Islet precursor cell (in vitro differentiated cells): ENCODE measurements around the gene LRP6.

Source experiments
- DNase-seq: peaks from one replicate; pipeline ENCODE4 v3.0.0-alpha.2; 2018

LRP6 gene

DNA sequence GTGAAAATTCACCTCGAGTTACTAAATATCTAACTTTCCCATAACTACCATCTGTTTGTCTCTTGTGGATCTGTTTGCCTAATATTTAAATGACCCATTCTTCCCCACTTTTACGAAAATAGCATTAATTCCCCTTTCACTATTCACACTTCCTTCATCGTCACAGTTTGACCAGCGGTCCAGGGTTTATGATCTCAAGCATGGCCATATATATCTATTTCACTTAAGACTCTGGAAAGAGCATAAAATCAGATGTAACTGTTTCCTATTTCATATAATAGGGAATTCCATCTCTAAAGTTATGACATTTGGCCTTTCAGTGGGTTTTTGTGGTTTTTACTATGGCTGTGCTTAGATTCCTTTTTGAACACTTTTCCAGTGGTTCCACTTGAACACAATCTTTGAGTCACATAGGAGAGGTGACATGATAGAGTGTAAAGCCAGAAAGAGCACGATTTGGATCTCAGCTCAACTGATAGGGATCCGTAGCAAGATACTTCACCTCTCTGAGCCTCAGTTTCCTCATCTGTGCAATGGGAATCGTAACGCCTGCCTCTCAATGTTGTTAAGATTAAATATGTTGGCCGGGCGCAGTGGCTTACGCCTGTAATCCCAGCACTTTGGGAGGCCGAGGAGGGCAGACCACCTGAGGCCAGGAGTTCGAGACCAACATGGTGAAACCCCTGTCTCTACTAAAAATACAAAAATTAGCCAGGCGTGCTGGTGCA, 196.9 kb downstream of the LRP6 start:
- no peak for DNase-seq

DNA sequence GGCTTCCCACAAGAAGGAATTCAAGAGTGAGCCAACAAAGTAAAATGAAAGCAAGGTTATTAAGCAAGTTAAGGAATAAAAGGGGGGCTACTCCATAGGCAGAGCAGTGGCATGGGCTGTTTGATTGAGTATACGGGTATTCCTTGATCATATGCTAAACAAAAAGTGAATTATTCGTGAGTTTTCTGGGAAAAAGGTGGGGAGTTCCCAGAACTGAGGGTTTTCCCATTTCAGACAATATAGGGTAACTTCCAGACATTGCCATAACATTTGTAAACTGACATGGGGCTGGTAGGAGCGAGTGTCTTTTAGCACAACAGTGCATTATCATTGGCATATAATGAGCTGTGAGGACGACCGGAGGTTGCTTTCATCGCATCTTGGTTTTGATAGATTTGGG, 198.1 kb downstream of the LRP6 start:
- DNase-seq: no peak
